Body of pancreas (tissue), 4 donors: ENCODE data around the gene HIF1A. TPM values are rescaled to one million over a fixed set of nuclear protein-coding genes. Genes with fewer than 3 reads are reported as not detected.

Experiments
- ATAC-seq: fragments of 150-250 bp; one replicate; pipeline ENCODE4 v1.9.1; 2016
- DNase-seq, 4 donors: peaks; one replicate each; pipeline ENCODE4 v3.0.0-alpha.2; 2019
- H3K27ac ChIP-seq, 4 donors: fragments of 200-600 bp; sonication (generic); 1 replicate in 3 of 4; 2 replicates in 1 of 4; pipeline versions ENCODE4 v1.5.1 to v1.6.1; 2016 to 2019; ENCODE audit warnings: mild to moderate bottlenecking in 1 of 4, mixed read lengths in 1 of 4, moderate library complexity in 1 of 4
- H3K27me3 ChIP-seq, 2 donors: fragments of 200-600 bp; sonication (generic); one replicate each; pipeline ENCODE4 v1.6.0; 2016; ENCODE audit warnings: mild to moderate bottlenecking in 1 of 2
- H3K36me3 ChIP-seq, 2 donors: fragments of 200-600 bp; sonication (generic); replicated peaks in 1 of 2; 2 replicates each; pipeline ENCODE4 v1.5.1; 2016; ENCODE audit warnings: low read depth in 2 of 2; ENCODE audit not compliant: insufficient read depth in 1 of 2
- H3K4me1 ChIP-seq: fragments of 200-600 bp; sonication (generic); one replicate; pipeline ENCODE4 v1.6.0; 2016
- H3K4me3 ChIP-seq, 2 donors: fragments of 200-600 bp; sonication (generic); 1 replicate in 1 of 2; 2 replicates in 1 of 2; pipeline ENCODE4 v1.5.1; 2016 to 2019
- H3K9me3 ChIP-seq, 3 donors: fragments of 200-600 bp; sonication (generic); 1 replicate in 2 of 3; 2 replicates in 1 of 3; pipeline ENCODE4 v1.5.1; 2016
- CTCF ChIP-seq, 7 experiments: fragments of 450-650 bp in 4 of 7; fragments of 200-600 bp in 3 of 7; sonication (generic) in 3 of 7; IDR thresholded peaks; one replicate each; pipeline ENCODE4 v1.5.1; 2016 to 2019; ENCODE audit warnings: antibody characterized with exemption in 7 of 7
- POLR2A ChIP-seq, 3 donors: fragments of 450-650 bp; IDR thresholded peaks; one replicate each; pipeline ENCODE4 v1.6.1; 2016; ENCODE audit warnings: antibody characterized with exemption in 3 of 3, mild to moderate bottlenecking in 2 of 3
- WGBS, 2 donors: methylation state at CpG; one replicate each; pipeline ENCODE4 v1.1.5; 2017; 5-methylcytosine and 5-hydroxymethylcytosine counted together
- intact Hi-C: fragments of 100-400 bp; cut with DNase I; formaldehyde crosslinking; loops from one replicate; pipeline ENCODE4 v1.15.1; 2023
- total RNA-seq, 2 donors: library from RNA; depleted of rRNA; stranded (reverse); fragments of >200 nt; gene quantifications; one replicate each; pipeline ENCODE4 v1.1.0, GENCODE V29; 2016

Gene HIF1A
- total RNA-seq, 2 donors from 2014 or later: 36.8 to 66.9 TPM

GRCh38 chr14:61683108-61683507 lies 12.2 kb upstream of the HIF1A start:
- Histone ChIP-seq H3K27ac (no peak overlapping the region), H3K36me3 (no peaks in the 10 kb centered on the region), H3K27me3 (no peaks in the 10 kb centered on the region), H3K9me3 (no peaks in the 10 kb centered on the region), H3K4me3 (no peak overlapping the region), H3K4me1 (no peaks in the 10 kb centered on the region)
- intact Hi-C loops: no loop called here
- no peak for DNase-seq
- 81 to 82% methylated on average over 2 of the region's 2 CpGs for WGBS, 2 donors
- TF ChIP-seq CTCF (IDR thresholded peaks at IDR 0.05) (no peak), POLR2A (IDR thresholded peaks at IDR 0.05) (no peak)
- no peak for ATAC-seq

GRCh38 chr14:61690039-61690438 lies 5.3 kb upstream of the HIF1A start:
- no peaks in the 10 kb centered on the region for H3K36me3 ChIP-seq
- DNase-seq (no peak), ATAC-seq (no peak)
- H3K27ac ChIP-seq: no peak overlapping the region
- H3K4me1 ChIP-seq: peaks cover 4% of the 10 kb centered on the region
- no peak overlapping the region for H3K4me3 ChIP-seq
- H3K27me3 ChIP-seq: no peaks in the 10 kb centered on the region
- H3K9me3 ChIP-seq: no peaks in the 10 kb centered on the region
- no peak for TF ChIP-seq CTCF (IDR thresholded peaks at IDR 0.05)
- no peak for TF ChIP-seq POLR2A (IDR thresholded peaks at IDR 0.05)
- 58 to 65% methylated on average over 3 of the region's 3 CpGs for WGBS, 2 donors
- intact Hi-C loops: no loop called here

GRCh38 chr14:61690982-61691381 lies 4.3 kb upstream of the HIF1A start:
- no peaks in the 10 kb centered on the region for H3K9me3 ChIP-seq
- peaks cover 4% of the 10 kb centered on the region for H3K4me1 ChIP-seq
- no peak for TF ChIP-seq CTCF (IDR thresholded peaks at IDR 0.05)
- TF ChIP-seq POLR2A (IDR thresholded peaks at IDR 0.05): no peak
- intact Hi-C loops: no loop called here
- H3K27me3 ChIP-seq: no peaks in the 10 kb centered on the region
- no peak overlapping the region for H3K27ac ChIP-seq
- H3K4me3 ChIP-seq: no peak overlapping the region
- DNase-seq: no peak
- 84 to 92% methylated on average over 2 of the region's 2 CpGs for WGBS, 2 donors
- no peak for ATAC-seq
- H3K36me3 ChIP-seq: no peaks in the 10 kb centered on the region

- Histone ChIP-seq H3K27me3 (no peaks in the 10 kb centered on the region), H3K4me3 (no peak overlapping the region), H3K36me3 (no peaks in the 10 kb centered on the region), H3K27ac (no peak overlapping the region), H3K9me3 (no peaks in the 10 kb centered on the region), H3K4me1 (peaks cover 4% of the 10 kb centered on the region)
- ATAC-seq (no peak), DNase-seq (no peak)
- intact Hi-C loops: no loop called here
- no peak for TF ChIP-seq POLR2A (IDR thresholded peaks at IDR 0.05)
- no peak for TF ChIP-seq CTCF (IDR thresholded peaks at IDR 0.05)
Observed at GRCh38 chr14:61691495-61691894, 3.8 kb upstream of the HIF1A start.

- 80 to 89% methylated on average over 6 of the region's 6 CpGs for WGBS, 2 donors
- intact Hi-C loops: no loop called here
- Histone ChIP-seq H3K4me1 (peaks cover 24% of the 10 kb centered on the region), H3K9me3 (no peaks in the 10 kb centered on the region), H3K27ac (no peak overlapping the region), H3K27me3 (no peaks in the 10 kb centered on the region), H3K36me3 (no peaks in the 10 kb centered on the region), H3K4me3 (no peak overlapping the region)
- DNase-seq (no peak), ATAC-seq (no peak)
- TF ChIP-seq POLR2A (IDR thresholded peaks at IDR 0.05): no peak
- TF ChIP-seq CTCF (IDR thresholded peaks at IDR 0.05): no peak
Observed at GRCh38 chr14:61694039-61694438, 1.3 kb upstream of the HIF1A start.
